GM12878 (cell line): ENCODE measurements around the gene PCSK6. TPM values are rescaled to one million over a fixed set of nuclear protein-coding genes. Genes with fewer than 3 reads are reported as not detected.

ENCODE experiments used
- ATAC-seq: fragments of 200-7000 bp; cut with Tn5 transposase; 3 replicates; pipeline ENCODE4 v1.9.1; 2020; ENCODE audit warnings: mild to moderate bottlenecking, moderate library complexity
- BruUV-seq: library from RNA; stranded (reverse); fragments of 400-500 nt; replicated peaks from 2 replicates; lab custom pipeline; 2021; lab: Mats Ljungman, UMichigan
- CTCF ChIA-PET: fragments of 300-600 bp; sonication (Branson Sonifier 250); formaldehyde crosslinking; extraction: SDS; loops from one replicate; lab custom pipeline; 2021; ENCODE audit warnings: inconsistent platforms; lab: Yijun Ruan, JAX
- POLR2A ChIA-PET: fragments of 350-600 bp; formaldehyde crosslinking; extraction: SDS; loops from one replicate; lab custom pipeline; 2021; ENCODE audit warnings: inconsistent platforms; lab: Charles Lee
- RAD21 ChIA-PET: fragments of 300-600 bp; sonication (Branson Sonifier 250); formaldehyde crosslinking; loops from one replicate; lab custom pipeline; 2023; ENCODE audit warnings: antibody characterized with exemption; ENCODE audit not compliant: unreplicated experiment; lab: Charles Lee
- SMC1A ChIA-PET: fragments of 300-600 bp; sonication (Branson Sonifier 250); formaldehyde crosslinking; loops from one replicate; lab custom pipeline; 2023; ENCODE audit not compliant: unreplicated experiment, uncharacterized antibody; lab: Charles Lee
- DNase-seq: peaks from one replicate; pipeline ENCODE4 v3.0.0-alpha.2; 2011; ENCODE audit warnings: low read depth, low spot score
- FAIRE-seq: peaks from 3 replicates; lab custom pipeline; 2011; peaks lifted over from hg19 to GRCh38; lab: Jason Lieb, UNC
- H2AFZ ChIP-seq: 2 replicates; pipeline ENCODE4 v1.6.0; 2011; ENCODE audit warnings: low read depth, low read length, control low read depth; ENCODE audit not compliant: control insufficient read depth
- H3K27ac ChIP-seq: 2 replicates; pipeline ENCODE4 v1.5.1; 2011; ENCODE audit warnings: control low read depth; ENCODE audit not compliant: control insufficient read depth, insufficient read depth
- H3K27me3 ChIP-seq, 2 experiments: replicated peaks in 1 of 2; 2 replicates each; pipeline versions ENCODE4 v1.6.0 to v1.6.1; 2011; ENCODE audit warnings: low read length in 1 of 2; ENCODE audit not compliant: control insufficient read depth in 2 of 2, insufficient read depth in 2 of 2
- H3K36me3 ChIP-seq, 2 experiments: 2 replicates each; pipeline ENCODE4 v1.5.1; 2011; ENCODE audit warnings: low read length in 1 of 2; ENCODE audit not compliant: control insufficient read depth in 2 of 2, insufficient read depth in 2 of 2
- H3K4me1 ChIP-seq: 2 replicates; pipeline ENCODE4 v1.6.1; 2011; ENCODE audit warnings: mild to moderate bottlenecking, low read length, moderate library complexity, mixed read lengths; ENCODE audit not compliant: control insufficient read depth, insufficient read depth
- H3K4me2 ChIP-seq: 2 replicates; pipeline ENCODE4 v1.6.0; 2011; ENCODE audit warnings: control low read depth; ENCODE audit not compliant: control insufficient read depth, insufficient read depth
- H3K4me3 ChIP-seq: fragments of 200-600 bp; sonication (generic); 2 replicates; pipeline ENCODE4 v1.5.1; 2016
- H3K79me2 ChIP-seq: 2 replicates; pipeline ENCODE4 v1.6.0; 2011; ENCODE audit warnings: low read length; ENCODE audit not compliant: control insufficient read depth, insufficient read depth
- H3K9ac ChIP-seq: 2 replicates; pipeline ENCODE4 v1.8.0; 2011; ENCODE audit warnings: low read length, control low read depth, mixed read lengths; ENCODE audit not compliant: control insufficient read depth, insufficient read depth
- H3K9me3 ChIP-seq: replicated peaks from 3 replicates; pipeline ENCODE4 v1.5.1; 2011; ENCODE audit warnings: mild to moderate bottlenecking, low read length; ENCODE audit not compliant: control insufficient read depth, insufficient read depth
- H4K20me1 ChIP-seq: 2 replicates; pipeline ENCODE4 v1.6.0; 2011; ENCODE audit not compliant: control insufficient read depth, insufficient read depth
- BMI1 ChIP-seq: fragments of 450-650 bp; IDR thresholded peaks from 2 replicates; pipeline ENCODE4 v1.6.1; 2016; ENCODE audit warnings: mild to moderate bottlenecking, moderate library complexity, borderline replicate concordance
- E2F4 ChIP-seq: IDR thresholded peaks from 2 replicates; pipeline ENCODE4 v1.6.1; 2012; ENCODE audit warnings: low read depth, low read length, improper control_type of control experiment
- EZH2 ChIP-seq: IDR thresholded peaks from 2 replicates; pipeline ENCODE4 v1.6.1; 2012; ENCODE audit warnings: low read depth, mild to moderate bottlenecking, control low read depth, inconsistent platforms, low read length, borderline replicate concordance; ENCODE audit not compliant: control insufficient read depth
- MLLT1 ChIP-seq: fragments of 450-650 bp; IDR thresholded peaks from 2 replicates; pipeline ENCODE4 v1.6.1; 2016; ENCODE audit warnings: mild to moderate bottlenecking
- MXI1 ChIP-seq: fragments of 150-350 bp; IDR thresholded peaks from 2 replicates; pipeline ENCODE4 v1.6.1; 2011; ENCODE audit warnings: low read depth, mild to moderate bottlenecking, inconsistent platforms, low read length, improper control_type of control experiment
- PML ChIP-seq: IDR thresholded peaks from 2 replicates; pipeline ENCODE4 v1.6.1; 2012; ENCODE audit warnings: low read length, inconsistent platforms
- SP1 ChIP-seq: IDR thresholded peaks from one replicate; pipeline ENCODE4 v1.6.1; 2011; ENCODE audit warnings: low read depth, low read length
- SREBF2 ChIP-seq: IDR thresholded peaks from 2 replicates; pipeline ENCODE4 v1.6.1; 2012; ENCODE audit warnings: mild to moderate bottlenecking, low read length
- TAF1 ChIP-seq: IDR thresholded peaks from 2 replicates; pipeline ENCODE4 v1.6.1; 2011; ENCODE audit warnings: mild to moderate bottlenecking, low read depth, low read length, borderline replicate concordance
- YY1 ChIP-seq: IDR thresholded peaks from 2 replicates; pipeline ENCODE4 v1.6.1; 2011; ENCODE audit warnings: low read depth, mild to moderate bottlenecking, low read length
- ZNF592 ChIP-seq: fragments of 450-650 bp; IDR thresholded peaks from 2 replicates; pipeline ENCODE4 v1.6.1; 2017; ENCODE audit warnings: mild to moderate bottlenecking, moderate library complexity
- WGBS: methylation state at CpG from one replicate; pipeline ENCODE4 v1.1.6; 2016; ENCODE audit warnings: low lambda C conversion rate; ENCODE audit not compliant: insufficient replicate concordance, insufficient coverage; ENCODE audit errors: missing lambda C conversion rate; 5-methylcytosine and 5-hydroxymethylcytosine counted together
- in situ Hi-C: fragments of 300-500 bp; cut with MboI; formaldehyde crosslinking; loops from 9 replicates; pipeline ENCODE4 v1.14.3; 2018; ENCODE audit warnings: mixed read lengths
- intact Hi-C: fragments of 100-400 bp; cut with micrococcal nuclease; formaldehyde crosslinking; loops from one replicate; pipeline ENCODE4 v1.14.2; 2022; ENCODE audit not compliant: unreplicated experiment
- polyA plus RNA-seq, 11 experiments: library from polyadenylated mRNA; depleted of rRNA in 4 of 11; unstranded in 6 of 11; stranded (reverse) in 5 of 11; fragments of >200 nt; fragmentation: Nextera tagmentation in 4 of 11; fragmentation: Illumina TruSeq in 1 of 11; extraction: Ambion mirVana in 4 of 11; extraction: Trizol in 1 of 11; gene quantifications; 1 replicate in 1 of 11; 2 replicates in 10 of 11; pipeline versions ENCODE4 v1.2.1 to v1.2.3, GENCODE V29; 2011 to 2016; ENCODE audit warnings: inconsistent platforms in 2 of 11, missing spikeins in 2 of 11, low read depth in 1 of 11
- total RNA-seq, 4 experiments: library from RNA; depleted of rRNA in 3 of 4; stranded (reverse); fragments of >200 nt in 3 of 4; fragmentation: Illumina TruSeq in 1 of 4; extraction: Trizol in 1 of 4; gene quantifications; 2 replicates each; pipeline versions ENCODE4 v1.2.1 to v1.2.3, GENCODE V29; 2013 to 2021

The PCSK6 gene
- total and polyA plus RNA-seq, 10 of the 15 experiments (the other 5 are each of a cell fraction or from before 2014, with no cell fraction given), result 0.19 to 0.67 (median 0.25) TPM; not detected in 4

GRCh38 chr15:101273534-101273933 is 216.0 kb downstream of the PCSK6 start:
- WGBS, result 72% methylated on average over 5 of the region's 5 CpGs
- POLR2A ChIA-PET, result interaction anchor here (0.9 to 2.5 kb wide), 2 partner anchors 7 to 21 kb away, joined by 4 to 10 read pairs; no protein-coding TSS in a partner anchor
- Histone ChIP-seq H3K27me3 (no peaks in the 10 kb centered on the region), H3K79me2 (peaks cover 22% of the 10 kb centered on the region), H3K4me2 (no peak overlapping the region), H3K9me3 (no peaks in the 10 kb centered on the region), H3K9ac (no peak overlapping the region), H3K27ac (no peak overlapping the region), H4K20me1 (no peaks in the 10 kb centered on the region), H3K4me3 (no peak overlapping the region), H3K4me1 (peaks cover 10% of the 10 kb centered on the region), H3K36me3 (peaks cover 18 to 28% of the 10 kb centered on the region in 2 experiments), H2AFZ (no peak overlapping the region)
- DNase-seq, result no peak
- RAD21 ChIA-PET, result interaction anchor here (0.5 to 4.2 kb wide), 3 partner anchors 15 to 19 kb away, joined by 3 to 28 read pairs (median 3); no protein-coding TSS in a partner anchor
- BruUV-seq, result no TSS peak
- SMC1A ChIA-PET, result interaction anchor here (0.6 to 4.8 kb wide), 6 partner anchors 11 to 251 kb away, joined by 3 to 41 read pairs (median 7); partner anchors contain the start of gene SNRPA1
- in situ Hi-C loops (no loop called here), intact Hi-C loops (no loop called here)
- no peak for ATAC-seq
- CTCF ChIA-PET, result interaction anchor here (0.7 to 5.0 kb wide), 7 partner anchors 9 to 368 kb away, joined by 3 to 52 read pairs (median 4); no protein-coding TSS in a partner anchor
- no peak for FAIRE-seq
- TF ChIP-seq EZH2, result no peak
- no peak for TF ChIP-seq TAF1
- no peak for TF ChIP-seq PML
- no peak for TF ChIP-seq MXI1
- TF ChIP-seq ZNF592, result no peak
- no peak for TF ChIP-seq SREBF2
- TF ChIP-seq BMI1, result no peak
- no peak for TF ChIP-seq E2F4
- TF ChIP-seq YY1, result no peak
- TF ChIP-seq SP1, result no peak
- TF ChIP-seq MLLT1, result no peak
